ENCODE data around the gene OR8B12. TPM values are rescaled to one million over a fixed set of nuclear protein-coding genes. Genes with fewer than 3 reads are reported as not detected.
A peak's percentile ranks its signal among the peaks of the same experiment; 100 is the strongest.

OR8B12 gene
- total RNA-seq = not detected

GRCh38 chr11:124543554-124543953 is at the start of gene OR8B12:
Gene OR8B12, minus strand, starts transcription at chr11:124543654. Its CDS starts 0 bp downstream, at chr11:124543654.
- Histone ChIP-seq H3K9ac (ENCODE audit: low read depth in 2 of 2, low read length in 2 of 2) (no peak within 1 kb of the TSS), H3K36me3 (no peaks in the 10 kb centered on the region), H3K4me3 (no peak within 1 kb of the TSS), H3K27ac (no peak within 1 kb of the TSS), H3K9me3 (no peaks in the 10 kb centered on the region), H3K27me3 (no peaks in the 10 kb centered on the region), H3K4me1 (no peaks in the 10 kb centered on the region)
- no peak for DNase-seq
- intact Hi-C loops (cut with DNase I) = no loop called here
- TF ChIP-seq CTCF (IDR thresholded peaks at IDR 0.05) = no peak

GRCh38 chr11:124592627-124593026 is 49.2 kb upstream of the OR8B12 start:
- H3K4me3 ChIP-seq = no peak overlapping the region
- H3K4me1 ChIP-seq = no peaks in the 10 kb centered on the region
- no peak overlapping the region for H3K27ac ChIP-seq
- no peaks in the 10 kb centered on the region for H3K27me3 ChIP-seq
- no peak overlapping the region for H3K9ac ChIP-seq (ENCODE audit: low read depth in 2 of 2, low read length in 2 of 2)
- no peak for TF ChIP-seq CTCF (IDR thresholded peaks at IDR 0.05)
- intact Hi-C loops (cut with DNase I) = loop anchor here (5.0 to 10.0 kb wide), 2 partner anchors 175 to 518 kb away; no protein-coding TSS in a partner anchor
- no peaks in the 10 kb centered on the region for H3K9me3 ChIP-seq
- no peaks in the 10 kb centered on the region for H3K36me3 ChIP-seq
- no peak for DNase-seq

DNA sequence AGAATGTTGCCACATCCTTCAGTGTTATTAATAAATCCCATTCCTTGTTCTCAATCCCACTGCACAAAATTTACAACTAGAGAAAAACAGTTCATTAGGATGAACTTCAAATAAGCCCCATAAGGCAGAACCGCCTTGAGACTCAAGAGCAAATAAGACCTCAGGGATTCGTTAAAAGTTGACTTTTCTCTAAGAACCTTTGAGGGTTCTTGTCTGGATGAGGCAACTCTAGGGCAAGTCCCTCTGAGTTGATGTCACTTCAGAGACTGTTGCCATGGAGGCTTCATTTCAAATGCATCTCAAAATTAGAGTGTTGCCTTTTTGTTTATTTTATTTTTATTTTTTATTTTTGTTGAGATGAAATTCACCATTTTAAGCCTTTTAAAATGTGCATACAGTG is 48.0 kb upstream of the OR8B12 start:
- DNase-seq = no peak
- no peak overlapping the region for H3K27ac ChIP-seq
- H3K9ac ChIP-seq (ENCODE audit: low read depth in 2 of 2, low read length in 2 of 2) = no peak overlapping the region
- H3K4me1 ChIP-seq = no peaks in the 10 kb centered on the region
- intact Hi-C loops (cut with DNase I) = loop anchor here (5.0 to 10.0 kb wide), 2 partner anchors 174 to 517 kb away; no protein-coding TSS in a partner anchor
- TF ChIP-seq CTCF (IDR thresholded peaks at IDR 0.05) = no peak
- no peak overlapping the region for H3K4me3 ChIP-seq
- no peaks in the 10 kb centered on the region for H3K9me3 ChIP-seq
- no peaks in the 10 kb centered on the region for H3K27me3 ChIP-seq
- no peaks in the 10 kb centered on the region for H3K36me3 ChIP-seq

DNA sequence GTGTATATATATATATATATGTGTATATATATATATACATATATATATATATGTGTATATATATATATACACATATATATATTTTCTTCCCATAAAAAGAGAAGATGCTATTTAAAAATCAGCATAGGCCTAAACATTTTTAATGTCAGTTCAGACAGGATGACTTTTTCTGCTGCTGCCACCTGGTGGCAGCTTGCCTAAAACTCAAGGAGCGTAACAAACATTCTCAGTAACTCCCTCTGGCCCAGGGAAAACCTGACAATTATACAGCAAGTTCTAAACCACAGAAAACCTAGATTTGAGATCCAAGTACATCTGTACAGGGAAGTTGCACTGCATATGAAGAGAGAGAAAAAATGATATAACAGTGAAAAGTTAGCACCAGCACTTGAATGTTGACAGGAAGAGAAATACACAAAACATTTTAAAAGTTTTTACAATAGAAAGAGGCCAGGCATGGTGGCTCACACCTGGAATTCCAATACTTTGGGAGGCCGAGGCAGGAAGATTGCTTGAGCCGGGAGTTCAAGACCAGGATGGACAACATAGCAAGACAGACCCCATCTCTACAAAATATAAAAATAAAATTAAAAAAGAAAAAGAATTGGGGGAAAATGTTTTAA is 42.9 kb upstream of the OR8B12 start:
- TF ChIP-seq CTCF (IDR thresholded peaks at IDR 0.05) = peak; percentile 53
- Histone ChIP-seq H3K4me3 (no peak overlapping the region), H3K27ac (no peak overlapping the region), H3K4me1 (no peaks in the 10 kb centered on the region), H3K36me3 (no peaks in the 10 kb centered on the region), H3K27me3 (no peaks in the 10 kb centered on the region), H3K9ac (ENCODE audit: low read depth in 2 of 2, low read length in 2 of 2) (no peak overlapping the region), H3K9me3 (no peaks in the 10 kb centered on the region)
- intact Hi-C loops (cut with DNase I) = no loop called here
- peak; percentile 58 for DNase-seq

DNA sequence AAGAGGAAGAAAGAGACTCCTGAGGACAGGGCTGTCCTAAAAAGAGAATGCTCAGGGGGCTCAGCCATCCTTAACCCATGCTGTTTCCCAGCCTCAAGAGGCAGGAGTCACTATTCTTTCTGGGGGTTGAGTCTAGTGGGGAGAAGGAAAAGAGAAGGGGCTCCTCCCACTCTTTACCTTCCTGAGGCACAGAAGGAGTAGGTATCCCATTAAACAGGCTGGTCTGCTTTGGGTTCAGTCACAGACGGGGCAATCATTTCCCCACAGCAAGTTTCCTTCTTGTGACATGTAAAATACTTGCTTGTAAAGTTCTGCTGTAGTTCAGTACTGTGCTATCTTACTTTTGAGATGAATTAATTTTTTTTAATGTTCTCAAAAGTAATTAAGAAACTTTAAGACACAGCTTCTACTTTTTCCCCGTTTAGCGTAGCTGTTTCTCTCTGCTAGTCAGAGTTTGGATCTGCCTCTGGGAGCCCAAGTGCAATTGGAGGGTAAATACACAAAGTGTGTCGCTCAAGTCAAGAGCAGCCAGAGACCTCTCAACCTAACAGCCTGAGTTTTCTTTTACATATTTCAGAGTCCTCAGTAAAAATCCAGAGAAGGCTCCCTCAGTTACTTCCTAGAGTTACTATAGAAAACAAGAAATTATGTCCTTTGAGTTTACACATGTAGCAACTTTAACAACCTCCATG is 41.4 kb upstream of the OR8B12 start:
- Histone ChIP-seq H3K4me3 (no peak overlapping the region), H3K9me3 (no peaks in the 10 kb centered on the region), H3K9ac (ENCODE audit: low read depth in 2 of 2, low read length in 2 of 2) (no peak overlapping the region), H3K36me3 (no peaks in the 10 kb centered on the region), H3K27me3 (no peaks in the 10 kb centered on the region), H3K27ac (no peak overlapping the region), H3K4me1 (no peaks in the 10 kb centered on the region)
- no peak for TF ChIP-seq CTCF (IDR thresholded peaks at IDR 0.05)
- DNase-seq = no peak
- intact Hi-C loops (cut with DNase I) = no loop called here

Data from colonic mucosa (tissue), 4 donors.